ENCODE measurements around the gene AIFM2.

- TF ChIP-seq, protein P1, sequence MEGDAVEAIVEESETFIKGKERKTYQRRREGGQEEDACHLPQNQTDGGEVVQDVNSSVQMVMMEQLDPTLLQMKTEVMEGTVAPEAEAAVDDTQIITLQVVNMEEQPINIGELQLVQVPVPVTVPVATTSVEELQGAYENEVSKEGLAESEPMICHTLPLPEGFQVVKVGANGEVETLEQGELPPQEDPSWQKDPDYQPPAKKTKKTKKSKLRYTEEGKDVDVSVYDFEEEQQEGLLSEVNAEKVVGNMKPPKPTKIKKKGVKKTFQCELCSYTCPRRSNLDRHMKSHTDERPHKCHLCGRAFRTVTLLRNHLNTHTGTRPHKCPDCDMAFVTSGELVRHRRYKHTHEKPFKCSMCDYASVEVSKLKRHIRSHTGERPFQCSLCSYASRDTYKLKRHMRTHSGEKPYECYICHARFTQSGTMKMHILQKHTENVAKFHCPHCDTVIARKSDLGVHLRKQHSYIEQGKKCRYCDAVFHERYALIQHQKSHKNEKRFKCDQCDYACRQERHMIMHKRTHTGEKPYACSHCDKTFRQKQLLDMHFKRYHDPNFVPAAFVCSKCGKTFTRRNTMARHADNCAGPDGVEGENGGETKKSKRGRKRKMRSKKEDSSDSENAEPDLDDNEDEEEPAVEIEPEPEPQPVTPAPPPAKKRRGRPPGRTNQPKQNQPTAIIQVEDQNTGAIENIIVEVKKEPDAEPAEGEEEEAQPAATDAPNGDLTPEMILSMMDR (IDR thresholded peaks at IDR 0.05; ENCODE audit: low read depth, low read length, poor library complexity, severe bottlenecking): no peak
- no peak for TF ChIP-seq EZH2phosphoT487 (IDR thresholded peaks at IDR 0.05; ENCODE audit: borderline replicate concordance, low read length)
Measured at GRCh38 chr10:70063418-70064098, 69.1 kb downstream of the AIFM2 start.

Data from DOHH2 (cell line).